Liver (tissue), 9 donors: ENCODE results near the gene PAMR1. TPM values are rescaled to one million over a fixed set of nuclear protein-coding genes. Genes with fewer than 3 reads are reported as not detected.

Source experiments
- DNase-seq: peaks from one replicate; pipeline ENCODE4 v3.0.0-alpha.2; 2017; ENCODE audit warnings: low spot score
- H3K27ac ChIP-seq, 2 donors: one replicate each; pipeline ENCODE4 v1.7.0; 2013; ENCODE audit warnings: inconsistent platforms in 2 of 2, low read length in 2 of 2, control low read depth in 1 of 2, low read depth in 1 of 2, mild to moderate bottlenecking in 1 of 2
- H3K27me3 ChIP-seq, 4 donors: one replicate each; pipeline versions ENCODE4 v1.6.1 to v1.7.0; 2013; ENCODE audit warnings: low read length in 3 of 4, inconsistent platforms in 1 of 4, mild to moderate bottlenecking in 1 of 4, moderate library complexity in 1 of 4; ENCODE audit not compliant: control insufficient read depth in 4 of 4, insufficient read depth in 4 of 4
- H3K36me3 ChIP-seq, 4 donors: one replicate each; pipeline versions ENCODE4 v1.6.1 to v1.7.0; 2013; ENCODE audit warnings: low read length in 3 of 4, mild to moderate bottlenecking in 3 of 4, low read depth in 1 of 4, moderate library complexity in 1 of 4; ENCODE audit not compliant: control insufficient read depth in 4 of 4, insufficient read depth in 3 of 4
- H3K4me1 ChIP-seq, 4 donors: one replicate each; pipeline versions ENCODE4 v1.6.1 to v1.7.0; 2013; ENCODE audit warnings: low read length in 3 of 4, mild to moderate bottlenecking in 3 of 4, moderate library complexity in 1 of 4; ENCODE audit not compliant: control insufficient read depth in 4 of 4, insufficient read depth in 4 of 4
- H3K4me3 ChIP-seq, 3 donors: one replicate each; pipeline versions ENCODE4 v1.6.1 to v1.7.0; 2013; ENCODE audit warnings: low read length in 3 of 3, control low read depth in 1 of 3, low read depth in 1 of 3, mild to moderate bottlenecking in 1 of 3
- H3K9ac ChIP-seq, 2 donors: one replicate each; pipeline ENCODE4 v1.7.0; 2013; ENCODE audit warnings: low read length in 2 of 2, mild to moderate bottlenecking in 2 of 2, moderate library complexity in 2 of 2, control low read depth in 1 of 2, low read depth in 1 of 2
- H3K9me3 ChIP-seq, 4 donors: one replicate each; pipeline versions ENCODE4 v1.6.1 to v1.7.0; 2013; ENCODE audit warnings: low read length in 3 of 4; ENCODE audit not compliant: control insufficient read depth in 4 of 4
- EGR1 ChIP-seq, 2 donors: IDR thresholded peaks; 2 replicates each; pipeline ENCODE4 v1.6.1; 2016 to 2018; ENCODE audit warnings: antibody characterized with exemption in 2 of 2, low read depth in 2 of 2
- GABPA ChIP-seq, 2 donors: IDR thresholded peaks in 1 of 2; conservative IDR thresholded peaks in 1 of 2; 2 replicates each; pipeline ENCODE4 v1.6.1; 2016; ENCODE audit warnings: antibody characterized with exemption in 2 of 2, mild to moderate bottlenecking in 1 of 2, moderate library complexity in 1 of 2
- HNF4A ChIP-seq, 2 donors: conservative IDR thresholded peaks; 2 replicates each; pipeline ENCODE4 v1.6.1; 2016; ENCODE audit warnings: antibody characterized with exemption in 2 of 2, mild to moderate bottlenecking in 2 of 2
- JUND ChIP-seq, 2 donors: IDR thresholded peaks; 2 replicates each; pipeline ENCODE4 v1.6.1; 2016; ENCODE audit warnings: antibody characterized with exemption in 2 of 2
- RAD21 ChIP-seq, 2 donors: IDR thresholded peaks; 2 replicates each; pipeline ENCODE4 v1.6.1; 2016; ENCODE audit warnings: antibody characterized with exemption in 2 of 2, mild to moderate bottlenecking in 2 of 2
- RXRA ChIP-seq, 2 donors: IDR thresholded peaks; 2 replicates each; pipeline ENCODE4 v1.6.1; 2017 to 2018; ENCODE audit warnings: antibody characterized with exemption in 2 of 2, mild to moderate bottlenecking in 1 of 2
- SP1 ChIP-seq: IDR thresholded peaks from 2 replicates; pipeline ENCODE4 v1.6.1; 2018; ENCODE audit warnings: antibody characterized with exemption, mild to moderate bottlenecking
- YY1 ChIP-seq: IDR thresholded peaks from 2 replicates; pipeline ENCODE4 v1.6.1; 2016; ENCODE audit warnings: antibody characterized with exemption, mild to moderate bottlenecking
- WGBS: extraction: QIAGEN DNeasy Blood & Tissue Kit; methylation state at CpG from one replicate; pipeline ENCODE4 v1.1.7; 2013; 5-methylcytosine and 5-hydroxymethylcytosine counted together
- polyA plus RNA-seq, 2 donors: library from polyadenylated mRNA; stranded (reverse) in 1 of 2; unstranded in 1 of 2; fragments of 200-250 nt in 1 of 2; fragments of >200 nt in 1 of 2; fragmentation: Nextera tagmentation in 1 of 2; extraction: Ambion mirVana in 1 of 2; gene quantifications; one replicate each; pipeline versions ENCODE4 v1.2.1 to v1.2.3, GENCODE V29; 2013 to 2015
- total RNA-seq, 2 donors: library from RNA; depleted of rRNA; stranded (reverse); fragments of >200 nt; gene quantifications; one replicate each; pipeline ENCODE4 v1.2.3, GENCODE V29; 2014
- TF ChIP-seq, protein P1 (sequence below): fragments of 150-350 bp; IDR thresholded peaks from 2 replicates; pipeline ENCODE4 v1.5.1; 2017; ENCODE audit warnings: improper control_type of control experiment, low read depth, low read length; ENCODE audit not compliant: missing input control
- TF ChIP-seq, protein P2 (sequence below): IDR thresholded peaks from 2 replicates; pipeline ENCODE4 v1.6.1; 2016; ENCODE audit warnings: antibody characterized with exemption
- TF ChIP-seq, protein P3 (sequence below): IDR thresholded peaks from 2 replicates; pipeline ENCODE4 v1.6.1; 2016; ENCODE audit warnings: antibody characterized with exemption
- TF ChIP-seq, protein P4 (sequence below): IDR thresholded peaks from 2 replicates; pipeline ENCODE4 v1.6.1; 2016; ENCODE audit warnings: antibody characterized with exemption
- TF ChIP-seq, protein P5 (sequence below): IDR thresholded peaks from 2 replicates; pipeline ENCODE4 v1.6.1; 2016; ENCODE audit warnings: antibody characterized with exemption, mild to moderate bottlenecking
- donor health status: healthy.
- donor health status: healthy.
- donor health status: healthy.
- donor health status: healthy.
- donor health status: healthy.

The PAMR1 gene
- total and polyA plus RNA-seq, 4 donors = 2.0 to 5.0 (median 2.8) TPM

DNA sequence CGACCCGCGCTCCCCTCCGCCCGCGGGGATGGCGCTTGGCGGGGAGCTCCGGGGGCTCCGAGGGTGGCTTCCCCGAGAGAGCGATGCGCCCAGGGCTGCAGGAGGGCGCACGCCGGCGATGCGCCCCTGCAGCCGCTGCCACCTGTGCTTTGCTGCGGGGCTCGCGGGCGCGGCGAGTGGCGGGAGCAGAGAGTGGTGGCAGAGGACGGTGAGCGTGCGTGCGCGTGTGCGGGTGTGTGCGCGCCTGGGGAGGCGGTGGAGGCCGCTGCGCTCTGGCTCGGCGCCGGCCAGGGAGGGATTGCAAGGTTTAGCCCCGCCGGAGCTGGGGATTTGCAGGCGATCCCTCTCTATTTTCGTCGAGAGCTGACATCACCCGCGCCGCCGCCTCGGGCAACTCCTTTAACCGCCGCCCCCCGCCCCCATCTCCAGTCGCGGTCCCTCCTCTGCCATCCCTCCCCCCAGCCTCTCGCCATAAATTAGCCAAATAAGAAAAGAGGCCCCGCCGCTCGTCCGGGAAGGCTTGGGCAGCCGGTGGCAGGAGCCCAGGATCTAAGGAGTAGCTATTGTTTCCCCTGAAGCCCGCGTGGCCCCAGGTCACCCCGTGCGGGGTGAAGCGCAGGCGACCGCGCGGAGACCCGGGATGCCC is 106.1 kb downstream of the PAMR1 start, which contains the start of gene SLC1A2:
Gene SLC1A2, minus strand, starts transcription at position 375 of the 646 bp plus-strand sequence. CDS start 592 bp downstream, outside the sequence.
- Histone ChIP-seq H3K36me3 (no peaks in the 10 kb centered on the region), H3K9ac (no peak within 1 kb of the TSS), H3K27ac (no peak within 1 kb of the TSS), H3K4me1 (peaks cover 11 to 20% (median 14%) of the 10 kb centered on the region in 4 donors), H3K4me3 (peak within 1 kb of the TSS in 2 of 3 donors; percentile 33 to 41), H3K9me3 (no peaks in the 10 kb centered on the region), H3K27me3 (peaks cover 0 to 20% (median 11%) of the 10 kb centered on the region in 4 donors)
- TF ChIP-seq RXRA (IDR thresholded peaks at IDR 0.05) = no peak
- no peak for TF ChIP-seq SP1
- TF ChIP-seq, protein P1, sequence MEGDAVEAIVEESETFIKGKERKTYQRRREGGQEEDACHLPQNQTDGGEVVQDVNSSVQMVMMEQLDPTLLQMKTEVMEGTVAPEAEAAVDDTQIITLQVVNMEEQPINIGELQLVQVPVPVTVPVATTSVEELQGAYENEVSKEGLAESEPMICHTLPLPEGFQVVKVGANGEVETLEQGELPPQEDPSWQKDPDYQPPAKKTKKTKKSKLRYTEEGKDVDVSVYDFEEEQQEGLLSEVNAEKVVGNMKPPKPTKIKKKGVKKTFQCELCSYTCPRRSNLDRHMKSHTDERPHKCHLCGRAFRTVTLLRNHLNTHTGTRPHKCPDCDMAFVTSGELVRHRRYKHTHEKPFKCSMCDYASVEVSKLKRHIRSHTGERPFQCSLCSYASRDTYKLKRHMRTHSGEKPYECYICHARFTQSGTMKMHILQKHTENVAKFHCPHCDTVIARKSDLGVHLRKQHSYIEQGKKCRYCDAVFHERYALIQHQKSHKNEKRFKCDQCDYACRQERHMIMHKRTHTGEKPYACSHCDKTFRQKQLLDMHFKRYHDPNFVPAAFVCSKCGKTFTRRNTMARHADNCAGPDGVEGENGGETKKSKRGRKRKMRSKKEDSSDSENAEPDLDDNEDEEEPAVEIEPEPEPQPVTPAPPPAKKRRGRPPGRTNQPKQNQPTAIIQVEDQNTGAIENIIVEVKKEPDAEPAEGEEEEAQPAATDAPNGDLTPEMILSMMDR = no peak
- TF ChIP-seq GABPA (IDR thresholded peaks at IDR 0.05 in 1 of 2, conservative IDR thresholded peaks at IDR 0.05 in 1 of 2) = no peak
- TF ChIP-seq, protein P2, sequence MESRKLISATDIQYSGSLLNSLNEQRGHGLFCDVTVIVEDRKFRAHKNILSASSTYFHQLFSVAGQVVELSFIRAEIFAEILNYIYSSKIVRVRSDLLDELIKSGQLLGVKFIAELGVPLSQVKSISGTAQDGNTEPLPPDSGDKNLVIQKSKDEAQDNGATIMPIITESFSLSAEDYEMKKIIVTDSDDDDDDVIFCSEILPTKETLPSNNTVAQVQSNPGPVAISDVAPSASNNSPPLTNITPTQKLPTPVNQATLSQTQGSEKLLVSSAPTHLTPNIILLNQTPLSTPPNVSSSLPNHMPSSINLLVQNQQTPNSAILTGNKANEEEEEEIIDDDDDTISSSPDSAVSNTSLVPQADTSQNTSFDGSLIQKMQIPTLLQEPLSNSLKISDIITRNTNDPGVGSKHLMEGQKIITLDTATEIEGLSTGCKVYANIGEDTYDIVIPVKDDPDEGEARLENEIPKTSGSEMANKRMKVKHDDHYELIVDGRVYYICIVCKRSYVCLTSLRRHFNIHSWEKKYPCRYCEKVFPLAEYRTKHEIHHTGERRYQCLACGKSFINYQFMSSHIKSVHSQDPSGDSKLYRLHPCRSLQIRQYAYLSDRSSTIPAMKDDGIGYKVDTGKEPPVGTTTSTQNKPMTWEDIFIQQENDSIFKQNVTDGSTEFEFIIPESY = no peak
- no peak for TF ChIP-seq HNF4A (conservative IDR thresholded peaks at IDR 0.05)
- TF ChIP-seq EGR1 (IDR thresholded peaks at IDR 0.05; ENCODE audit: low read depth in 2 of 2) = no peak
- TF ChIP-seq, protein P3, sequence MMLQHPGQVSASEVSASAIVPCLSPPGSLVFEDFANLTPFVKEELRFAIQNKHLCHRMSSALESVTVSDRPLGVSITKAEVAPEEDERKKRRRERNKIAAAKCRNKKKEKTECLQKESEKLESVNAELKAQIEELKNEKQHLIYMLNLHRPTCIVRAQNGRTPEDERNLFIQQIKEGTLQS = no peak
- no peak for TF ChIP-seq YY1
- TF ChIP-seq, protein P4, sequence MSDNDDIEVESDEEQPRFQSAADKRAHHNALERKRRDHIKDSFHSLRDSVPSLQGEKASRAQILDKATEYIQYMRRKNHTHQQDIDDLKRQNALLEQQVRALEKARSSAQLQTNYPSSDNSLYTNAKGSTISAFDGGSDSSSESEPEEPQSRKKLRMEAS = no peak
- no peak for TF ChIP-seq JUND (IDR thresholded peaks at IDR 0.05)
- TF ChIP-seq, protein P5, sequence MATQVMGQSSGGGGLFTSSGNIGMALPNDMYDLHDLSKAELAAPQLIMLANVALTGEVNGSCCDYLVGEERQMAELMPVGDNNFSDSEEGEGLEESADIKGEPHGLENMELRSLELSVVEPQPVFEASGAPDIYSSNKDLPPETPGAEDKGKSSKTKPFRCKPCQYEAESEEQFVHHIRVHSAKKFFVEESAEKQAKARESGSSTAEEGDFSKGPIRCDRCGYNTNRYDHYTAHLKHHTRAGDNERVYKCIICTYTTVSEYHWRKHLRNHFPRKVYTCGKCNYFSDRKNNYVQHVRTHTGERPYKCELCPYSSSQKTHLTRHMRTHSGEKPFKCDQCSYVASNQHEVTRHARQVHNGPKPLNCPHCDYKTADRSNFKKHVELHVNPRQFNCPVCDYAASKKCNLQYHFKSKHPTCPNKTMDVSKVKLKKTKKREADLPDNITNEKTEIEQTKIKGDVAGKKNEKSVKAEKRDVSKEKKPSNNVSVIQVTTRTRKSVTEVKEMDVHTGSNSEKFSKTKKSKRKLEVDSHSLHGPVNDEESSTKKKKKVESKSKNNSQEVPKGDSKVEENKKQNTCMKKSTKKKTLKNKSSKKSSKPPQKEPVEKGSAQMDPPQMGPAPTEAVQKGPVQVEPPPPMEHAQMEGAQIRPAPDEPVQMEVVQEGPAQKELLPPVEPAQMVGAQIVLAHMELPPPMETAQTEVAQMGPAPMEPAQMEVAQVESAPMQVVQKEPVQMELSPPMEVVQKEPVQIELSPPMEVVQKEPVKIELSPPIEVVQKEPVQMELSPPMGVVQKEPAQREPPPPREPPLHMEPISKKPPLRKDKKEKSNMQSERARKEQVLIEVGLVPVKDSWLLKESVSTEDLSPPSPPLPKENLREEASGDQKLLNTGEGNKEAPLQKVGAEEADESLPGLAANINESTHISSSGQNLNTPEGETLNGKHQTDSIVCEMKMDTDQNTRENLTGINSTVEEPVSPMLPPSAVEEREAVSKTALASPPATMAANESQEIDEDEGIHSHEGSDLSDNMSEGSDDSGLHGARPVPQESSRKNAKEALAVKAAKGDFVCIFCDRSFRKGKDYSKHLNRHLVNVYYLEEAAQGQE = no peak
- no peak for TF ChIP-seq RAD21 (IDR thresholded peaks at IDR 0.05)
- WGBS = 5% methylated on average over 71 of the region's 71 CpGs
- no peak for DNase-seq
